IMR-90 (cell line): ENCODE data around the gene SASH3. TPM values are rescaled to one million over a fixed set of nuclear protein-coding genes. Genes with fewer than 3 reads are reported as not detected.

ENCODE experiments used
- ATAC-seq: fragments of 200-7000 bp; cut with Tn5 transposase; 2 replicates; pipeline ENCODE4 v1.9.1; 2020; ENCODE audit warnings: low read depth, mild to moderate bottlenecking, moderate library complexity
- BruUV-seq: library from RNA; stranded (reverse); fragments of 400-500 nt; replicated peaks from 2 replicates; lab custom pipeline; 2021; lab: Mats Ljungman, UMichigan
- CTCF ChIA-PET: fragments of 300-600 bp; formaldehyde crosslinking; extraction: SDS; loops from one replicate; lab custom pipeline; 2021; ENCODE audit warnings: antibody characterized with exemption; lab: Yijun Ruan, JAX
- POLR2A ChIA-PET: fragments of 300-600 bp; sonication (Branson Sonifier 250); formaldehyde crosslinking; loops from one replicate; lab custom pipeline; 2022; ENCODE audit warnings: antibody characterized with exemption; ENCODE audit not compliant: unreplicated experiment; lab: Charles Lee
- DNase-seq: peaks from one replicate; pipeline ENCODE4 v3.0.0; 2013
- H2AFZ ChIP-seq: replicated peaks from 2 replicates; pipeline ENCODE3; 2013; ENCODE audit warnings: low read length, mild to moderate bottlenecking; ENCODE audit not compliant: poor library complexity
- H2AK5ac ChIP-seq: 2 replicates; pipeline ENCODE4 v1.6.1; 2013; ENCODE audit warnings: low read depth, low read length, inconsistent platforms
- H2AK9ac ChIP-seq: replicated peaks from 2 replicates; pipeline ENCODE3; 2013; ENCODE audit warnings: mild to moderate bottlenecking, low read depth, low read length, moderate library complexity; ENCODE audit not compliant: poor library complexity
- H2BK120ac ChIP-seq: 2 replicates; pipeline ENCODE4 v1.6.1; 2013; ENCODE audit warnings: low read depth, low read length, inconsistent platforms
- H2BK15ac ChIP-seq: 3 replicates; pipeline ENCODE4 v1.6.1; 2013; ENCODE audit warnings: low read depth, low read length, inconsistent platforms
- H2BK20ac ChIP-seq: 2 replicates; pipeline ENCODE4 v1.6.1; 2013; ENCODE audit warnings: low read depth, mild to moderate bottlenecking, inconsistent platforms, low read length, moderate library complexity
- H2BK5ac ChIP-seq: 2 replicates; pipeline ENCODE4 v1.6.1; 2013; ENCODE audit warnings: mild to moderate bottlenecking, low read depth, low read length, inconsistent platforms; ENCODE audit not compliant: poor library complexity, severe bottlenecking
- H3K14ac ChIP-seq: replicated peaks from 2 replicates; pipeline ENCODE4 v1.6.1; 2013; ENCODE audit warnings: low read depth, low read length, inconsistent platforms
- H3K18ac ChIP-seq: 2 replicates; pipeline ENCODE4 v1.6.1; 2013; ENCODE audit warnings: low read depth, low read length, control low read depth
- H3K23ac ChIP-seq: 2 replicates; pipeline ENCODE4 v1.6.1; 2013; ENCODE audit warnings: low read depth, low read length, inconsistent platforms
- H3K27ac ChIP-seq: 2 replicates; pipeline ENCODE4 v1.5.1; 2013; ENCODE audit warnings: mild to moderate bottlenecking, control low read depth, low read length; ENCODE audit not compliant: insufficient read depth
- H3K27me3 ChIP-seq: 2 replicates; pipeline ENCODE4 v1.6.1; 2013; ENCODE audit warnings: low read length; ENCODE audit not compliant: control insufficient read depth, insufficient read depth
- H3K36me3 ChIP-seq: 2 replicates; pipeline ENCODE4 v1.6.1; 2013; ENCODE audit warnings: low read length, mixed read lengths; ENCODE audit not compliant: control insufficient read depth, insufficient read depth
- H3K4ac ChIP-seq: 2 replicates; pipeline ENCODE4 v1.6.1; 2013; ENCODE audit warnings: low read depth, low read length, inconsistent platforms
- H3K4me1 ChIP-seq: 2 replicates; pipeline ENCODE4 v1.6.1; 2013; ENCODE audit warnings: low read length, mixed read lengths; ENCODE audit not compliant: control insufficient read depth, insufficient read depth
- H3K4me2 ChIP-seq: 2 replicates; pipeline ENCODE4 v1.6.1; 2013; ENCODE audit warnings: low read depth, mild to moderate bottlenecking, control low read depth, low read length, moderate library complexity
- H3K4me3 ChIP-seq: 2 replicates; pipeline ENCODE4 v1.5.1; 2013; ENCODE audit warnings: low read depth, mild to moderate bottlenecking, control low read depth, low read length, moderate library complexity; ENCODE audit not compliant: insufficient read depth
- H3K56ac ChIP-seq: 2 replicates; pipeline ENCODE4 v1.6.1; 2013; ENCODE audit warnings: low read length, inconsistent platforms; ENCODE audit not compliant: insufficient read depth; ENCODE audit errors: extremely low read depth
- H3K79me1 ChIP-seq, 2 experiments: 2 replicates each; pipeline ENCODE4 v1.6.1; 2013; ENCODE audit warnings: low read length in 2 of 2, inconsistent platforms in 1 of 2, low read depth in 1 of 2
- H3K9ac ChIP-seq: 2 replicates; pipeline ENCODE4 v1.6.1; 2013; ENCODE audit warnings: low read depth, low read length, control low read depth
- H3K9me1 ChIP-seq: 2 replicates; pipeline ENCODE4 v1.6.1; 2013; ENCODE audit warnings: low read length, inconsistent platforms; ENCODE audit not compliant: insufficient read depth
- H3K9me3 ChIP-seq: 2 replicates; pipeline ENCODE4 v1.6.1; 2013; ENCODE audit warnings: low read length; ENCODE audit not compliant: control insufficient read depth, insufficient read depth
- H4K20me1 ChIP-seq: 2 replicates; pipeline ENCODE4 v1.6.1; 2013; ENCODE audit warnings: low read length, inconsistent platforms; ENCODE audit not compliant: insufficient read depth
- H4K5ac ChIP-seq: 2 replicates; pipeline ENCODE4 v1.6.1; 2013; ENCODE audit warnings: mild to moderate bottlenecking, low read depth, low read length, control low read depth
- H4K8ac ChIP-seq, 2 experiments: 2 replicates each; pipeline ENCODE4 v1.6.1; 2013; ENCODE audit warnings: low read depth in 2 of 2, low read length in 2 of 2, control low read depth in 1 of 2, inconsistent platforms in 1 of 2
- H4K91ac ChIP-seq: 2 replicates; pipeline ENCODE4 v1.6.1; 2013; ENCODE audit warnings: low read depth, low read length, inconsistent platforms; ENCODE audit not compliant: insufficient read depth
- BHLHE40 ChIP-seq: fragments of 150-350 bp; IDR thresholded peaks from 2 replicates; pipeline ENCODE4 v1.6.1; 2016; ENCODE audit warnings: mild to moderate bottlenecking, low read depth, low read length
- CEBPB ChIP-seq: IDR thresholded peaks from 2 replicates; pipeline ENCODE4 v1.6.1; 2012; ENCODE audit warnings: low read depth, low read length, improper control_type of control experiment
- FOS ChIP-seq: fragments of 150-350 bp; IDR thresholded peaks from 2 replicates; pipeline ENCODE4 v1.6.1; 2016; ENCODE audit warnings: low read depth, low read length
- MAZ ChIP-seq: IDR thresholded peaks from 2 replicates; pipeline ENCODE4 v1.6.1; 2012; ENCODE audit warnings: low read depth, mild to moderate bottlenecking, low read length, improper control_type of control experiment, moderate library complexity, borderline replicate concordance
- POLR2A ChIP-seq: IDR thresholded peaks from 2 replicates; pipeline ENCODE4 v1.6.1; 2012; ENCODE audit warnings: mild to moderate bottlenecking, low read depth, low read length
- RAD21 ChIP-seq: IDR thresholded peaks from 2 replicates; pipeline ENCODE4 v1.6.1; 2012; ENCODE audit warnings: low read length, improper control_type of control experiment
- RFX5 ChIP-seq: IDR thresholded peaks from 2 replicates; pipeline ENCODE4 v1.8.0; 2012; ENCODE audit warnings: low read depth, mild to moderate bottlenecking, low read length, moderate library complexity
- WGBS, 2 experiments: methylation state at CpG; one replicate each; pipeline versions ENCODE4 v1.1.5 to v1.1.7; 2013; ENCODE audit warnings: missing lambda C conversion rate in 2 of 2; ENCODE audit not compliant: insufficient read length in 1 of 2; ENCODE audit errors: extremely low coverage in 2 of 2; 5-methylcytosine and 5-hydroxymethylcytosine counted together
- dilution Hi-C: fragments of 300-500 bp; cut with HindIII; formaldehyde crosslinking; loops from one replicate; pipeline ENCODE4 v1.14.3; 2018; ENCODE audit warnings: low sequenced_read_pairs; ENCODE audit not compliant: unreplicated experiment
- in situ Hi-C: fragments of 300-500 bp; cut with MboI; formaldehyde crosslinking; loops from 3 replicates; pipeline ENCODE4 v1.14.3; 2019; ENCODE audit warnings: low sequenced_read_pairs, inconsistent platforms, mixed read lengths
- intact Hi-C: fragments of 100-400 bp; cut with micrococcal nuclease; formaldehyde crosslinking; loops from 2 replicates; pipeline ENCODE4 v1.10.0; 2022
- polyA plus RNA-seq, 3 experiments: library from polyadenylated mRNA; depleted of rRNA; stranded (reverse); fragments of >200 nt; gene quantifications; 2 replicates each; pipeline ENCODE4 v1.2.3, GENCODE V29; 2012; ENCODE audit warnings: low replicate concordance in 1 of 3
- total RNA-seq: library from RNA; depleted of rRNA; stranded (reverse); fragments of >200 nt; gene quantifications from 2 replicates; pipeline ENCODE4 v1.2.3, GENCODE V29; 2012

Gene SASH3
- total and polyA plus RNA-seq, 2 of the 4 experiments (the other 2 are of a cell fraction) = not detected

GRCh38 chrX:129800186-129800585 lies 20.4 kb downstream of the SASH3 start:
- Histone ChIP-seq H3K9me3 (no peaks in the 10 kb centered on the region), H2BK120ac (no peak overlapping the region), H3K9me1 (no peaks in the 10 kb centered on the region), H2BK20ac (no peak overlapping the region), H3K4me3 (no peak overlapping the region), H4K8ac (no peak overlapping the region), H2BK15ac (no peak overlapping the region), H4K5ac (no peak overlapping the region), H2AK5ac (no peak overlapping the region), H2AFZ (no peak overlapping the region), H2BK5ac (no peak overlapping the region), H3K56ac (no peak overlapping the region), H3K79me1 (no peaks in the 10 kb centered on the region), H3K27ac (no peak overlapping the region), H3K27me3 (peaks cover 3% of the 10 kb centered on the region; the same call in 1 of the 2 replicates), H3K36me3 (peaks cover 1% of the 10 kb centered on the region), H3K18ac (no peak overlapping the region), H3K14ac (no peak overlapping the region), H3K4me1 (no peaks in the 10 kb centered on the region), H3K4me2 (no peak overlapping the region), H3K9ac (no peak overlapping the region), H3K4ac (no peak overlapping the region), H4K20me1 (no peaks in the 10 kb centered on the region), H4K91ac (no peak overlapping the region), H3K23ac (no peak overlapping the region), H2AK9ac (no peak overlapping the region)
- POLR2A ChIA-PET = no interaction called here
- WGBS, 2 experiments = no CpG with 5 or more reads among the region's 4 CpGs
- ATAC-seq (no peak), DNase-seq (no peak)
- no peak for TF ChIP-seq CEBPB
- TF ChIP-seq BHLHE40 = no peak
- TF ChIP-seq RFX5 = no peak
- no peak for TF ChIP-seq FOS
- TF ChIP-seq RAD21 = no peak
- TF ChIP-seq POLR2A = no peak
- TF ChIP-seq MAZ = no peak
- dilution Hi-C loops = no loop called here
- intact Hi-C loops = no loop called here
- no TSS peak for BruUV-seq
- CTCF ChIA-PET = interaction anchor here (0.9 kb wide), 1 partner anchor 11 kb away, joined by 3 read pairs; no protein-coding TSS in a partner anchor
- in situ Hi-C loops = no loop called here
